WTC11 (cell line): Measurements from ENCODE around the gene ADGRV1.

Experiments used
- ATF1 ChIP-seq: sonication (generic); formaldehyde crosslinking; IDR thresholded peaks from 2 replicates; pipeline ENCODE4 v1.8.1; 2023; ENCODE audit warnings: mild to moderate bottlenecking, moderate library complexity, missing genetic modification reagents
- ATF3 ChIP-seq: sonication (generic); formaldehyde crosslinking; conservative IDR thresholded peaks from 2 replicates; pipeline ENCODE4 v1.8.1; 2022; ENCODE audit warnings: mild to moderate bottlenecking, missing genetic modification reagents
- ETV6 ChIP-seq: sonication (generic); formaldehyde crosslinking; IDR thresholded peaks from 2 replicates; pipeline ENCODE4 v1.8.1; 2022; ENCODE audit warnings: mild to moderate bottlenecking, missing genetic modification reagents
- JAZF1 ChIP-seq: fragments of 250-450 bp; sonication (Bioruptor Pico); IDR thresholded peaks from 2 replicates; pipeline ENCODE4 v1.9.0; 2021; ENCODE audit warnings: moderate library complexity, mild to moderate bottlenecking, inconsistent platforms
- TF ChIP-seq, protein P1 (sequence below): fragments of 200-600 bp; IDR thresholded peaks from 2 replicates; pipeline ENCODE4 v1.8.0; 2022; ENCODE audit warnings: antibody characterized with exemption
- TF ChIP-seq, protein P2 (sequence below): sonication (generic); formaldehyde crosslinking; IDR thresholded peaks from 2 replicates; pipeline ENCODE4 v1.8.0; 2022; ENCODE audit warnings: missing genetic modification reagents

GRCh38 chr5:91058575-91058974, 500.0 kb downstream of the ADGRV1 start:
- TF ChIP-seq, protein P1, sequence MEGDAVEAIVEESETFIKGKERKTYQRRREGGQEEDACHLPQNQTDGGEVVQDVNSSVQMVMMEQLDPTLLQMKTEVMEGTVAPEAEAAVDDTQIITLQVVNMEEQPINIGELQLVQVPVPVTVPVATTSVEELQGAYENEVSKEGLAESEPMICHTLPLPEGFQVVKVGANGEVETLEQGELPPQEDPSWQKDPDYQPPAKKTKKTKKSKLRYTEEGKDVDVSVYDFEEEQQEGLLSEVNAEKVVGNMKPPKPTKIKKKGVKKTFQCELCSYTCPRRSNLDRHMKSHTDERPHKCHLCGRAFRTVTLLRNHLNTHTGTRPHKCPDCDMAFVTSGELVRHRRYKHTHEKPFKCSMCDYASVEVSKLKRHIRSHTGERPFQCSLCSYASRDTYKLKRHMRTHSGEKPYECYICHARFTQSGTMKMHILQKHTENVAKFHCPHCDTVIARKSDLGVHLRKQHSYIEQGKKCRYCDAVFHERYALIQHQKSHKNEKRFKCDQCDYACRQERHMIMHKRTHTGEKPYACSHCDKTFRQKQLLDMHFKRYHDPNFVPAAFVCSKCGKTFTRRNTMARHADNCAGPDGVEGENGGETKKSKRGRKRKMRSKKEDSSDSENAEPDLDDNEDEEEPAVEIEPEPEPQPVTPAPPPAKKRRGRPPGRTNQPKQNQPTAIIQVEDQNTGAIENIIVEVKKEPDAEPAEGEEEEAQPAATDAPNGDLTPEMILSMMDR: no peak
- no peak for TF ChIP-seq ATF3 (CRISPR knock-in tag)
- TF ChIP-seq, protein P2, sequence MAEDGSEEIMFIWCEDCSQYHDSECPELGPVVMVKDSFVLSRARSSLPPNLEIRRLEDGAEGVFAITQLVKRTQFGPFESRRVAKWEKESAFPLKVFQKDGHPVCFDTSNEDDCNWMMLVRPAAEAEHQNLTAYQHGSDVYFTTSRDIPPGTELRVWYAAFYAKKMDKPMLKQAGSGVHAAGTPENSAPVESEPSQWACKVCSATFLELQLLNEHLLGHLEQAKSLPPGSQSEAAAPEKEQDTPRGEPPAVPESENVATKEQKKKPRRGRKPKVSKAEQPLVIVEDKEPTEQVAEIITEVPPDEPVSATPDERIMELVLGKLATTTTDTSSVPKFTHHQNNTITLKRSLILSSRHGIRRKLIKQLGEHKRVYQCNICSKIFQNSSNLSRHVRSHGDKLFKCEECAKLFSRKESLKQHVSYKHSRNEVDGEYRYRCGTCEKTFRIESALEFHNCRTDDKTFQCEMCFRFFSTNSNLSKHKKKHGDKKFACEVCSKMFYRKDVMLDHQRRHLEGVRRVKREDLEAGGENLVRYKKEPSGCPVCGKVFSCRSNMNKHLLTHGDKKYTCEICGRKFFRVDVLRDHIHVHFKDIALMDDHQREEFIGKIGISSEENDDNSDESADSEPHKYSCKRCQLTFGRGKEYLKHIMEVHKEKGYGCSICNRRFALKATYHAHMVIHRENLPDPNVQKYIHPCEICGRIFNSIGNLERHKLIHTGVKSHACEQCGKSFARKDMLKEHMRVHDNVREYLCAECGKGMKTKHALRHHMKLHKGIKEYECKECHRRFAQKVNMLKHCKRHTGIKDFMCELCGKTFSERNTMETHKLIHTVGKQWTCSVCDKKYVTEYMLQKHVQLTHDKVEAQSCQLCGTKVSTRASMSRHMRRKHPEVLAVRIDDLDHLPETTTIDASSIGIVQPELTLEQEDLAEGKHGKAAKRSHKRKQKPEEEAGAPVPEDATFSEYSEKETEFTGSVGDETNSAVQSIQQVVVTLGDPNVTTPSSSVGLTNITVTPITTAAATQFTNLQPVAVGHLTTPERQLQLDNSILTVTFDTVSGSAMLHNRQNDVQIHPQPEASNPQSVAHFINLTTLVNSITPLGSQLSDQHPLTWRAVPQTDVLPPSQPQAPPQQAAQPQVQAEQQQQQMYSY: no peak
- no peak for TF ChIP-seq ETV6
- no peak for TF ChIP-seq JAZF1 (CRISPR knock-in tag)
- no peak for TF ChIP-seq ATF1 (CRISPR knock-in tag)
